HepG2 (cell line): Measurements from ENCODE around the gene IMPDH2. TPM values are rescaled to one million over a fixed set of nuclear protein-coding genes. Genes with fewer than 3 reads are reported as not detected.

ENCODE experiments used
- ARNT2 ChIP-seq: sonication (generic); formaldehyde crosslinking; IDR thresholded peaks from 2 replicates; pipeline ENCODE4 v1.8.0; 2022; ENCODE audit warnings: mild to moderate bottlenecking, low read depth, missing genetic modification reagents, moderate library complexity
- ATF2 ChIP-seq: sonication (generic); formaldehyde crosslinking; IDR thresholded peaks from 2 replicates; pipeline ENCODE4 v1.4.0; 2020; ENCODE audit warnings: missing genetic modification reagents
- ATRX ChIP-seq: sonication (generic); formaldehyde crosslinking; IDR thresholded peaks from 2 replicates; pipeline ENCODE4 v1.4.0; 2020; ENCODE audit warnings: missing genetic modification reagents, borderline replicate concordance
- CHD2 ChIP-seq: IDR thresholded peaks from 2 replicates; pipeline ENCODE4 v1.6.1; 2011; ENCODE audit warnings: low read depth, low read length, improper control_type of control experiment
- FOSL2 ChIP-seq: sonication (generic); formaldehyde crosslinking; IDR thresholded peaks from 2 replicates; pipeline ENCODE4 v1.4.0; 2020; ENCODE audit warnings: missing genetic modification reagents
- FOXC1 ChIP-seq: sonication (generic); formaldehyde crosslinking; IDR thresholded peaks from 2 replicates; pipeline ENCODE4 v1.8.0; 2022; ENCODE audit warnings: mild to moderate bottlenecking, missing genetic modification reagents, borderline replicate concordance
- HNRNPH1 ChIP-seq: fragments of 200-400 bp; formaldehyde crosslinking; optimal IDR thresholded peaks from 2 replicates; pipeline ENCODE3; 2017; ENCODE audit warnings: mild to moderate bottlenecking, low read depth, low read length
- HOXA5 ChIP-seq: sonication (generic); formaldehyde crosslinking; IDR thresholded peaks from 2 replicates; pipeline ENCODE4 v1.4.0; 2020; ENCODE audit warnings: missing genetic modification reagents
- NFE2 ChIP-seq: sonication (generic); formaldehyde crosslinking; IDR thresholded peaks from 2 replicates; pipeline ENCODE4 v1.4.0; 2020; ENCODE audit warnings: missing genetic modification reagents
- NR2F2 ChIP-seq: IDR thresholded peaks from 2 replicates; pipeline ENCODE4 v1.6.1; 2012; ENCODE audit warnings: low read depth, inconsistent platforms, borderline replicate concordance
- SIX1 ChIP-seq: sonication (generic); formaldehyde crosslinking; IDR thresholded peaks from 2 replicates; pipeline ENCODE4 v1.4.0; 2020; ENCODE audit warnings: missing genetic modification reagents, borderline replicate concordance
- SOX13 ChIP-seq, 3 experiments: fragments of 450-650 bp in 1 of 3; sonication (generic) in 1 of 3; formaldehyde crosslinking in 1 of 3; IDR thresholded peaks in 2 of 3; conservative IDR thresholded peaks in 1 of 3; 2 replicates each; pipeline versions ENCODE4 v1.5.0 to v1.6.1; 2016 to 2020; ENCODE audit warnings: antibody characterized with exemption in 1 of 3, mild to moderate bottlenecking in 1 of 3, missing compliant biosample characterization in 1 of 3, missing genetic modification reagents in 1 of 3, moderate library complexity in 1 of 3
- TAF15 ChIP-seq: fragments of 200-400 bp; formaldehyde crosslinking; IDR thresholded peaks from one replicate; pipeline ENCODE4 v1.6.1; 2018; ENCODE audit warnings: mild to moderate bottlenecking, low read depth, low read length; ENCODE audit not compliant: poor library complexity, severe bottlenecking
- ZFP91 ChIP-seq: sonication (generic); formaldehyde crosslinking; IDR thresholded peaks from 2 replicates; pipeline ENCODE4 v1.9.0; 2022; ENCODE audit warnings: missing genetic modification reagents, mild to moderate bottlenecking, borderline replicate concordance
- ZNF230 ChIP-seq: sonication (generic); formaldehyde crosslinking; IDR thresholded peaks from 2 replicates; pipeline ENCODE4 v1.4.0; 2020; ENCODE audit warnings: mild to moderate bottlenecking, missing genetic modification reagents
- ZNF563 ChIP-seq: sonication (generic); formaldehyde crosslinking; IDR thresholded peaks from 2 replicates; pipeline ENCODE4 v1.8.0; 2022; ENCODE audit warnings: mild to moderate bottlenecking, moderate library complexity, missing genetic modification reagents
- ZNF670 ChIP-seq: sonication (generic); formaldehyde crosslinking; IDR thresholded peaks from 2 replicates; pipeline ENCODE4 v1.8.0; 2022; ENCODE audit warnings: mild to moderate bottlenecking, missing genetic modification reagents, borderline replicate concordance
- ZNF879 ChIP-seq: sonication (generic); formaldehyde crosslinking; IDR thresholded peaks from 2 replicates; pipeline ENCODE4 v1.8.1; 2023; ENCODE audit warnings: missing genetic modification reagents
- polyA plus RNA-seq, 8 experiments: library from polyadenylated mRNA; depleted of rRNA in 3 of 8; stranded (reverse) in 7 of 8; unstranded in 1 of 8; fragments of >200 nt; fragmentation: Illumina TruSeq in 4 of 8; extraction: Trizol in 4 of 8; gene quantifications; 2 replicates each; pipeline versions ENCODE4 v1.2.1 to v1.2.3, GENCODE V29; 2011 to 2016; ENCODE audit warnings: low read depth in 4 of 8, missing spikeins in 1 of 8, mixed read lengths in 1 of 8; ENCODE audit not compliant: insufficient read depth in 1 of 8
- total RNA-seq, 5 experiments: library from RNA; depleted of rRNA; stranded (reverse); fragments of >200 nt; fragmentation: Illumina TruSeq; extraction: Trizol; gene quantifications; 2 replicates each; pipeline ENCODE4 v1.2.3, GENCODE V29; 2016; ENCODE audit warnings: low read depth in 1 of 5
- TF ChIP-seq, protein P1 (sequence below): IDR thresholded peaks from 2 replicates; pipeline ENCODE4 v1.6.1; 2018; ENCODE audit warnings: missing genetic modification reagents
- TF ChIP-seq, protein P2 (sequence below): IDR thresholded peaks from 2 replicates; pipeline ENCODE4 v1.6.1; 2018; ENCODE audit warnings: missing genetic modification reagents, mild to moderate bottlenecking, missing compliant biosample characterization
- TF ChIP-seq, protein P3 (sequence below): sonication (generic); formaldehyde crosslinking; IDR thresholded peaks from 2 replicates; pipeline ENCODE4 v1.5.1; 2020; ENCODE audit warnings: missing genetic modification reagents, mild to moderate bottlenecking, borderline replicate concordance

Gene IMPDH2
- total and polyA plus RNA-seq, 2 of the 13 experiments (the other 11 are each of a cell fraction or from before 2014, with no cell fraction given) = 248 to 260 TPM

DNA sequence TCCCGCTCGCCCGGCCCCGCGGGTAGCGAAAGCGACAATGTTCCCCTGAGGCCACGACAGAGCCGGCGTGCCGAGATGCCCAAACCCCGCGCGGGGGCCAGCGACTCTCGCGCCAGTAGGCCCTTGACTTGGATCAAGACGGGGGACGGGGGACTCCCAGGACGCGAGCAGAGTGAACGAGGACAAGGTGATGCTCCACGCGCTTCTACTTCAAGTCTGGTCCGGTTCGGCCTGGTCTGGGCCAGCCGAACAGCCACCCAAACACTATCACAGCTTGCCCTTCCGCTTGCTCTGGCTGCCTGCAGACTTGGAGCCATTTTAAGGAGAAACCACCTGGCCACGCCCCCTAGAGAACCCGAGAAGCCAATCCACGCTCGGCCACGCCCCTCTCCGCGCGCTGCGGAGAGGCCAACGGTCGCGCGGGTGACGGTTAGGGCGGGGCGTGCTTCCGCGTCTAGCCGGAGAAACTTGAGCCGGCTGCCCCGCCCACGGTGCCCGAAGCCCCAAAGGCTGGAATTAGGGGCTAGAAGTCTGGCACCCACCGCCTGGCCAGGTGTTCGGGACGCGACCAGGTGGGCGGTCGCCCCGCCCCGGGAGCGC lies 7.9 kb downstream of the IMPDH2 start (continued):
- TF ChIP-seq, protein P1, sequence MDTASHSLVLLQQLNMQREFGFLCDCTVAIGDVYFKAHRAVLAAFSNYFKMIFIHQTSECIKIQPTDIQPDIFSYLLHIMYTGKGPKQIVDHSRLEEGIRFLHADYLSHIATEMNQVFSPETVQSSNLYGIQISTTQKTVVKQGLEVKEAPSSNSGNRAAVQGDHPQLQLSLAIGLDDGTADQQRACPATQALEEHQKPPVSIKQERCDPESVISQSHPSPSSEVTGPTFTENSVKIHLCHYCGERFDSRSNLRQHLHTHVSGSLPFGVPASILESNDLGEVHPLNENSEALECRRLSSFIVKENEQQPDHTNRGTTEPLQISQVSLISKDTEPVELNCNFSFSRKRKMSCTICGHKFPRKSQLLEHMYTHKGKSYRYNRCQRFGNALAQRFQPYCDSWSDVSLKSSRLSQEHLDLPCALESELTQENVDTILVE (CRISPR knock-in tag) = no peak; the same call in 1 of the 2 replicates
- TF ChIP-seq NR2F2 = no peak
- TF ChIP-seq ZNF230 (CRISPR knock-in tag) = peak; percentile 86
- TF ChIP-seq ARNT2 = peak; percentile 19; the same call in 1 of the 2 replicates
- no peak for TF ChIP-seq ZNF879 (CRISPR knock-in tag)
- peak; percentile 52 for TF ChIP-seq FOSL2
- TF ChIP-seq TAF15 = no peak
- peak; percentile 88 for TF ChIP-seq HNRNPH1
- TF ChIP-seq, protein P2, sequence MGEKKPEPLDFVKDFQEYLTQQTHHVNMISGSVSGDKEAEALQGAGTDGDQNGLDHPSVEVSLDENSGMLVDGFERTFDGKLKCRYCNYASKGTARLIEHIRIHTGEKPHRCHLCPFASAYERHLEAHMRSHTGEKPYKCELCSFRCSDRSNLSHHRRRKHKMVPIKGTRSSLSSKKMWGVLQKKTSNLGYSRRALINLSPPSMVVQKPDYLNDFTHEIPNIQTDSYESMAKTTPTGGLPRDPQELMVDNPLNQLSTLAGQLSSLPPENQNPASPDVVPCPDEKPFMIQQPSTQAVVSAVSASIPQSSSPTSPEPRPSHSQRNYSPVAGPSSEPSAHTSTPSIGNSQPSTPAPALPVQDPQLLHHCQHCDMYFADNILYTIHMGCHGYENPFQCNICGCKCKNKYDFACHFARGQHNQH (CRISPR knock-in tag) = peak; percentile 68
- TF ChIP-seq CHD2 = no peak; the same call in 1 of the 2 replicates
- TF ChIP-seq ATF2 (CRISPR knock-in tag) = peak; percentile 52; the same call in 1 of the 2 replicates
- 0 out of 2 replicates have a peak, but pooled peaks have one; percentile 39 for TF ChIP-seq NFE2
- TF ChIP-seq ZFP91 (CRISPR knock-in tag) = no peak; the same call in 1 of the 2 replicates
- TF ChIP-seq FOXC1 (CRISPR knock-in tag) = no peak
- TF ChIP-seq ATRX (CRISPR knock-in tag) = no peak
- TF ChIP-seq SOX13 (IDR thresholded peaks at IDR 0.05) = peak; percentile 66; the same call in 1 of the 2 replicates
- TF ChIP-seq SOX13 (CRISPR knock-in tag; conservative IDR thresholded peaks at IDR 0.05 in 1 of 2, IDR thresholded peaks at IDR 0.05 in 1 of 2) = no peak
- TF ChIP-seq ZNF563 (CRISPR knock-in tag) = no peak; the same call in 1 of the 2 replicates
- TF ChIP-seq HOXA5 (CRISPR knock-in tag) = peak; percentile 62
- TF ChIP-seq, protein P3, sequence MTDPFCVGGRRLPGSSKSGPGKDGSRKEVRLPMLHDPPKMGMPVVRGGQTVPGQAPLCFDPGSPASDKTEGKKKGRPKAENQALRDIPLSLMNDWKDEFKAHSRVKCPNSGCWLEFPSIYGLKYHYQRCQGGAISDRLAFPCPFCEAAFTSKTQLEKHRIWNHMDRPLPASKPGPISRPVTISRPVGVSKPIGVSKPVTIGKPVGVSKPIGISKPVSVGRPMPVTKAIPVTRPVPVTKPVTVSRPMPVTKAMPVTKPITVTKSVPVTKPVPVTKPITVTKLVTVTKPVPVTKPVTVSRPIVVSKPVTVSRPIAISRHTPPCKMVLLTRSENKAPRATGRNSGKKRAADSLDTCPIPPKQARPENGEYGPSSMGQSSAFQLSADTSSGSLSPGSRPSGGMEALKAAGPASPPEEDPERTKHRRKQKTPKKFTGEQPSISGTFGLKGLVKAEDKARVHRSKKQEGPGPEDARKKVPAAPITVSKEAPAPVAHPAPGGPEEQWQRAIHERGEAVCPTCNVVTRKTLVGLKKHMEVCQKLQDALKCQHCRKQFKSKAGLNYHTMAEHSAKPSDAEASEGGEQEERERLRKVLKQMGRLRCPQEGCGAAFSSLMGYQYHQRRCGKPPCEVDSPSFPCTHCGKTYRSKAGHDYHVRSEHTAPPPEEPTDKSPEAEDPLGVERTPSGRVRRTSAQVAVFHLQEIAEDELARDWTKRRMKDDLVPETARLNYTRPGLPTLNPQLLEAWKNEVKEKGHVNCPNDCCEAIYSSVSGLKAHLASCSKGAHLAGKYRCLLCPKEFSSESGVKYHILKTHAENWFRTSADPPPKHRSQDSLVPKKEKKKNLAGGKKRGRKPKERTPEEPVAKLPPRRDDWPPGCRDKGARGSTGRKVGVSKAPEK (CRISPR knock-in tag) = 0 out of 2 replicates have a peak, but pooled peaks have one; percentile 28
- TF ChIP-seq SIX1 (CRISPR knock-in tag) = peak; percentile 74
- peak; percentile 89; the same call in 1 of the 2 replicates for TF ChIP-seq ZNF670 (CRISPR knock-in tag)
